ENCODE measurements around the gene MRNIP. TPM values are rescaled to one million over a fixed set of nuclear protein-coding genes. Genes with fewer than 3 reads are reported as not detected.

Gene MRNIP
- total RNA-seq, 1 donor from 2014 or later = 25.7 TPM

DNA sequence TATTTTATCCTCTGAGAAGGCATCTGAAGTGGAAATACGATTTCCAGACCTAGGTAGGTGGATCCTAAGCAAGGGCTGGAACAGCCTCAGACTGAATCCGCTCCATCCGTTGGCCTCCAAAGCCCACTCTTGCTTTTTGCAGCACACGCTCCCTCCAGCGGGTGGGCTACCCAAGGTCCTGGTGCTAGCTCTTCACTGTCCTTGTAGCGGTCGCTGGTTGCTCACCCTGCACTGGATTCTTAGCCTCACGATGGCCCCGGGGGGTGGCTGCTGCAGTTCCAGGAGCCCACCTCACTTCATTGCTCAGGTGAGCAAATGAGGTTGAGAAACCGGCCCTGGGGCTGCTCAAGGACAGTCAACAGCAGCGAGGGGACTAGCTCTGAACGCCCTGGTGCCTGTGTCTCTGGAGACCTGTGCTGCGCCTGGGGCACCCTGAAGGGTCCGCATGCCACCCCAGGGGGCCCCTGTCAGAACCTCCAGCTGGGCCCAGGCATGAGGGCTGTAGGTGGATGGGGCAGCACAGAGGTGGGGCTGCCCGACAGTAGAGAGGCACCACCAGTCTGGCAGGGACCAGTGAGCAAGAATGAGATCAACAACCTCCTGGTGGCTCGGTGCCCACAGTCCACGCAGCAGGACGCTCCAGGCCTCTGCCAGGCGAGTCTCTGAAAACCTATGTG, 56.3 kb downstream of the MRNIP start:
- no peak for DNase-seq

DNA sequence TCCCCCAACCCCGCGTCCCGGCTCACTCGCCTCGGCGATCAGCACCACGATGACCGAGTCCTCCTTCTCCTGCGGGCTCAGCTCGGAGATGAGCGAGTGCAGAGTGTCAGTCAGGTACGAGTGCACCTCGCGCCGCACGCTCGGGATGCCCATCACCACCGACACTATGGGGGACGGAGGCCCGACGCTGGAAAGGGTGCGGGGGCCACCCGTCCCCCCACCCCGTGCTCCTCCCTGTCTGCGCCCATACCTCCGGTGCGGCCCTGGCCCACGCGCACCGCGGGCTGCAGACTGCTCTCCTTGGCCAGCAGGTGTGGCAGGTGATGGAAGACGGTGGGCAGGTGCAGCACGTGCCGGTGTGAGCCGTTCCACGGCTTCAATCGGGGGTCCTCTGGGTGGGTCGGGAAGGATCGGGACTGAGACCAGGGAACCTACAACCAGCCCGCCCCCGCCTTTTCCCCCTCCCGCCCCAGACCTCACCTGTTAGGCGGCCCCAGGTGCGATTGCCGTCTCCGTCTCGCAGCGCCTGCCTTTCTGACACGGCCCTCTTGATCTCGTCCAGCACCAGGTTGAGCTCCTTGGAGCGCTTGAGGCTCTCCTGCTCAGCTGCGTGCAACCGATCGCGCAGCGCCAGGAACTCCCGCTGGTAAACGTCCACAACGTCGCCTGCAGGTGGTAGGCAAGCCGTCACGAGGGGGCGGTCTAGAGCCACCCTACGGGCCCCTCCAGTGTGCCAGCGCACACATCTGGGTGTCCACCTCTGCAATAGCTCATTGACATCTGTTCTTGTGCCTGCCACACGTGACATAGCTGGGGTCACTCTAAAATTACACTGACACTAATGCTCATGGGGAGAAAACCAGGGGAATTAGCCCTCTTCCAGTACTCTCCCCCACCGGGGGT, 57.1 kb downstream of the MRNIP start:
- no peak for DNase-seq

DNA sequence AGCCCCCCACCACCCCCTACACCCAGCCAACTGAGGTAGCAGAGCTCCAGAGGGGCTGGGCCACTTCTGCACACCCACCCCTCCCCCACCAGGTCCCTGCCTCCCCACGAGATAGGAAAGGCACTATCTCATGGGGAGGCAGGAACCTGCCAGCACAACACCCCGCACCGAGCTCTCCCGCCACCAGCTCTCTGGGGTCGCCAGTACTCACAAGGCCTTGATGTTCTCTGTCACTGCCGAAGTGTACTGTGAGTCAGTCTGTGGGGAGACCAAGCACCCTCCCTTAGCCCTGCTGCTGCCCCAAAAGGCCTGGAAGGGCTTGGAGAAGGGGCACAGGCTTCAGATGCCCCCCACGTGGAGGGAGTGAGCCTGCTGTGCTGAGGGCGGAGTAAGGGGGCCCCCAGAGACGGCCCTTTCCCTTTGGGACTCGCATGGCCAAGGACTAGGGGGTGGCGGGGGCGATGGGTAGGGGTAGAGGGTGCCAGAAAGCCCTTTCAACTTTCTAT, 57.9 kb downstream of the MRNIP start:
- DNase-seq = no peak

DNA sequence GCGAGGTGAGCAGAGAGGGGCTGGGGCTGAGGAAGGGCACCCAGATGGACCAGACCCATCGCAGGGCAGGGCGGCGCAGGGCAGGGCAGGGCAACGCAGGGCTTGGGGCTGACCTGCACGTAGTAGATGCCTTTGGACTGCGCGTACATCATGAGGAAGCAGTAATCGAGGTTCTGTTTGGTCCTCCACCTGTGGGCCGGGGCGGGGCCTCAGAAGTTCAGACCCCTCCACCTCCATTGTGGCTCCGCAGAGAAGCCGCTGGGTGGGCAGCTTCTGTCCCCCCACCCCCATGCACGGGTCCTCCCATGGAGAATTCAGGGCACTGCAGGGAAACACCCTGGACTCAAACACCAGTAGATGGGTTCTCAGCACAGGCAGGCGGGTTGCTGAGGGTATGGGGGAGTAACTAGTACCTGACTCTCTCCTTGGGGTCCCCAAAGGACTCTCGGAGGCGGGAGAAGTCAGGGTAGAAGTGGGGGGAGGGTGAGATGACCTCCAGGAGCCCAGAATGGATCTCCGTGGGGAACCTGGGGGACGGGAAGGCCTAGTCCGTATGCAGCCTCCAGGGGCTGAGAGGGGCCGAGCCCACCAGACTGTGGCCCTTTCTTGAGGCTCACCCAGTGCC, 58.4 kb downstream of the MRNIP start:
- DNase-seq = no peak

DNA sequence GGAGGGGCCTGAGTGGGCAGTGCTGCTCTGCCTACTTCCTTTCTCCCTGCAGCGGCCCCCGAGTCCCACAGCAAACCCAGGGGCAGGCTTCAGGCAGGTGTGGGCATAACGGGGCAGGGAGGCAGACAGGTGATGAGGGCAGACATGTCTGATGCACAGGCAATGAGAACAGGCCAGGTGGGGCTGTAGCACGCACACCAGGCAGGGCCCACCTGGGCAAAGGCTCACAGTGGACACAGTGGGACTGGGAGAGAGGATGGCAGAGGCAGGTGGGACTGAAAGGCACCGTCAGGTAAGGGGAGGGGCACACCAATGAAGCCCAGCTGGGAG, 59.0 kb downstream of the MRNIP start:
- no peak for DNase-seq

DNA sequence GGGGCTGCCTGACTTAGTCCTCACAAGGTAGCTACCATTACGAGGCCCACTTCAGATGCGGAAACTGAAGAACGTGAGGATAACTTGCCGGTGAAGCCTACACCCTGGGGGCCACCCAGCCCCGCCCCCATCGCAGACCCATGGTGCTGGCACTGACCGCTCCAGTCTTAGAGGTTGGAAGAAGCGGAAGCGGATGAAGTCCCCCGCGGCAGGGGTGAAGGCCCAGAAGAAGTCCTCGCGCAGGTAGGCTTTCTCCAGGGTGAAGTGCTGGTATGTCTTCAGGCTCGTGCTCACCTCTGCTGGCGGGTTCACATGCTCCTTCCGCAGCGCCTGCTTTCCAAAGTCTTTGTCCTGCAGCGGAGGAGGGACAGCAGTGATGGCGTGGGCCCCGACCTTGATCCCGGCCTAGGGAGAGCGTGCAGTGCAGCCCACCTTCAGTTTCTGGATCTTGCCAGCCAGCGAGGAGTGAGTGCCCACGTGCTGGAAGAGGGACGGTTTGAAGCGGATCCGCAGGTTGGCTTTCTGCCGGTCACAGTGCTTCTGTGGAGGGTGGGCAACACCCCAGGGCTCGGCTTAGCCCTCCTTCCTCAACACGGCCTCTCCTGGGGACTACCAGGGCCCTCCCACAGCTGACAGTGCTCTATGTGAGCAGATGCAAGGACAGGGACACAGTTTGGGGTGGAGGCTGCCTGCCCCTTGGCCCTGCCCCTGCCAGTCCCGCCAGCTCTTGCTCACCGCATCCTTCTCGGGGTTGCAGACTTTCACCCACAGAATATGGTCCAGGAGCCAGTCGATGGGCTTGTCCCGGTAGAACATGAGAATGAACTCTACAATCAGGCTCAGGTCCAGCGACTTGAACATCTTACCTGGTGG, 59.6 kb downstream of the MRNIP start:
- DNase-seq = no peak

DNA sequence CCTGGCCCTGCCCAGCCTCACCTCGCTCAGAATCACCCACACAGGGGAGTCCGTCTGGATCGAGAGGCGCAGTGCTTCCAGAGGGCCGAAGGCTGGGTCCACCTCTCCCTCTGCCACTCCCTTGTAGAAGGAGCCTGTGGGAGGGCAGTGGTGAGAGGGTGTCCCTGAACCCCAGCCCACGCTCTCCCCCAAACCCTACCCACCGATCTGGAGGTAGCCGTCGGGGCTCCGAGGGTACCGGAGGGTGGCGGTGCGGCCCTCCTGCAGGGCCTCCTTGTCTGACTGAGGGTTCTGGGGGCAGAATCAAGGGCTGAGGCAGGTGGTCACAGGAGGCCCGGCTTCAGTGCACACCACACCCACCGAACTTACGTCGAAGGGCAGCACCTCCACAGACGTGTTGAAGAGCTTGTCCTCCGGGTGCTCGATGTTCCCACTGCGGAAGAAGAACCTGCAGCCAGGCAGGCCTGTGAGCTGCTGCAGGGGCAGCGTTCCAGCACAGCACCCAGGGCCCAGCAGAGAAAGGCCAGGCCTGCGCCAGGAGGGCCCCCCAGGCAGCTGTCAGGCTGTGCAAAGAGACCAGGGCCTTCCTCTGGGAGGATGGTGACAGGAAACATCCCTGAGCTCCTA, 60.4 kb downstream of the MRNIP start:
- DNase-seq = no peak

DNA sequence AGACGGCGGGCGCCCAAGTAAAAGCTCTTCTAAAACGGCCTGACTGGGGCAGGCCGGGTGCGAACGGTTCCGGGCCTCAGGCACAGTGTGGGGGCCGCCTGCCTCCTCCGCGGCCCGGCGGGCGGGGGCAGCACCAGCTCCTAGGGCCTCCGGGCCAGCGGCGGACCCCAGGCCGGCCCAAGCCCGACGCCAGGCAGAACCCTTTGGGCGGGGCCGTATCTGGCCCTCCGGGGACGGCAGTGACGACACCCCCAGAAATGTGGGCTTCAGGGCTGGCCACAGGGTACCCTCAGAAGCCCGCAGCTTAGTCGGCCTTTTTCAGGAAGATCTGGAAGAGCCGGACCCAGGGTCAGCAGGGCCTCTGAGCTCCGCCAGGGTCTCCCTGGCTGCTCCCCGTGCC, 60.9 kb downstream of the MRNIP start:
- no peak for DNase-seq

DNA sequence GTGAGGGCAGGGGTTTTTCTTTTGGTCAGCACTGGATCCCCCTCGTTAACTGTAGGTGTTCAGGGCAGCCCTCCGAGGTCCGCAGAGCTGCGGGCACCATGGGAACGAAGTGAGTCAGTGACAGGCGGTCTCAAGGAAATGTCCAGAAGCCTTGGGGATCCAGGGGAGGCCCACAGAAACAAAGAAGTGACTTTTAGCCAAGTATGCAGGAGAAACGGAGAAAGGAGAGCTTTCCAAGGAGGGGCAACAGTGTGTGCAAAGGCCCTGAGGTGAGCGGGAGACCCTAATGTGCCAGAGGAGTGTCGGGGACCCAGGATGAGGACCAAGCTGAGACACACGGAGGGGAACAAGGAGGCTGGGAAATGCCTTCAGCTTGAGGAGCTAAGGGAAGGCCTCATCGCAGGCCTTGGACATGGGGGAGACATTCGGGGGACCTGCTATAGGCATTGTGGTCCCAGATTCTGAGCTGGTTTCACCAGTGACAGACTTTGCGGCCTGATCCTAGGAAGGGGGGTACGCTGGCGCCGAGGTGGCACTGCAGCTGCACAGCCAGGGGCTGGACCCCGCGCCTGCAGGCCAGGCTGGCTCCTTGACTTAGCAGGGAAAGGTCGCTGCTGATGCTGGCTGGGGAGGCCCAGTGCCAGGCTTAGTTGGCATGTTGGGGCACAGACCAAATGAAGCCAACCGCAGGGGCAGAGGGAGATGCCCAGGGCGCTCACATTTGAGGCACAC, 61.6 kb downstream of the MRNIP start:
- DNase-seq = no peak

DNA sequence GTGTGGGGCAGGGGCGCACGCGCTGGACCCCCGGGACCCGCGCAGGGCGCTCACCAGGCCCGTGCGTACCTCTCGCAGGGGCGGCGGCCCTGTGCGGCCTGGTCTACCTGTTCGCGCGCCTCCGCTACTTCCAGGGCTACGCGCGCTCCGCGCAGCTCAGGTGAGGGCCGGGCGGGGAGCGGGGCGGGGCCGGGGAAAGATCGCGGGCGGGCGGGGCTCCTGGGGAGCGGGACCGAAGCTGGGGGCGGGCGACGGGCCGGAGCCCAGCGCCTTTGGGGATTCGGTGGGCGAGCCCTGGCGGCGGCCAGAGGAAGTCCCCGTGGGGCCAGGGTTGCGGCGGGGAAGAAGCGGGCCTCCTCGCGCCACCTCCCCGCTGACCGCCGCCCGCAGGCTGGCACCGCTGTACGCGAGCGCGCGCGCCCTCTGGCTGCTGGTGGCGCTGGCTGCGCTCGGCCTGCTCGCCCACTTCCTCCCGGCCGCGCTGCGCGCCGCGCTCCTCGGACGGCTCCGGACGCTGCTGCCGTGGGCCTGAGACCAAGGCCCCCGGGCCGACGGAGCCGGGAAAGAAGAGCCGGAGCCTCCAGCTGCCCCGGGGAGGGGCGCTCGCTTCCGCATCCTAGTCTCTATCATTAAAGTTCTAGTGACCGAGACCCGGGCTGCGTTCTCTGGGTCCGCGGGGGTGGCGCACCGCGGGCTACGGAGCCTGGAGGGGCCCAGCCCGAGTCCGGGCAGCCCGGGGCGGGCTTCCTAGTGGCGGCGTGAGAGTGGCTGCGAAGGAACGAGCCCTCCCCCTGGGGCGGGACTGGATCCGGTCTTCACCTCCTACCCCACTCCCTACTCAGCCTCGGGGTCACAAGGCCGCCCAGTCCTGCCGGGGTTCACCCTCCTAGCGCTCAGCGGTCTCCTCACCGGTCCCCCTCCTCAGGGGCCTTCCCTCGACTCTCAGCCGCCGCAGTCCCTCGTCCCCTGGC, 62.5 kb downstream of the MRNIP start:
- peak; percentile 56 for DNase-seq

DNA sequence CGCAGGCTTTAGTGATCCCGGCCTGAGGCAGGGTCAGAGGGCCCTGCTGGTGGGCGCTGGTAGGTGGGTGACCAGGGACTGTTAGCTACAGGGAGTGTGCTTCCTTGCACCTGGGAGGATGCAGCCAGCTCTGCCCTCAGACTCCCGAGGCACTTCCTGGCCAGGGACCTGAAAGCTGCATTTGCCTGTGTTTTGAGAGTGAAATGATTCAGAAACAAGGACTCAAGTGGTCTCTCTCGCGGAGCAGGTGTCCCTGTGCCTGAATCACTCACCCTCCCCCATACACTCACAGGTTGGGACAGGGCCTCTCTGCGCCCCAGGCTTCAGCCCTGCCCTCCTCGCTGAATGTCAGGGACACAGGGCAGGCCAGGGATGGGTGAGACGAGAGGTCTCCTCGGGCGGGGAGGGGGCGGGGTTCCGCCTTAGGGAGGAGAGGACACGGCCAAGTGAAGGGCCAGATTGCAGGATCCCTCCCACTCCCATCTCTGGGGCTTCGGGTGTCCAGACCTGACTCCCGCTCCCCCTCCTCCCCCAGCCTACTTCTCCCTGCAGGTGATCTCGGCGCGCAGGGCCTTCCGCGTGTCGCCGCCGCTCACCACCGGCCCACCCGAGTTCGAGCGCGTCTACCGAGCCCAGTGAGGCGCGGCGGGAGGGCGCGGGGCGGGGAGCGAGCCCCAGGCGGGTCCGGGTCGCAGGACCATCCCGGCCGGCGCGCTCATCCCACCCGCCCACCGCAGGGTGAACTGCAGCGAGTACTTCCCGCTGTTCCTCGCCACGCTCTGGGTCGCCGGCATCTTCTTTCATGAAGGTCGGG, 63.4 kb downstream of the MRNIP start:
- DNase-seq = no peak

DNA sequence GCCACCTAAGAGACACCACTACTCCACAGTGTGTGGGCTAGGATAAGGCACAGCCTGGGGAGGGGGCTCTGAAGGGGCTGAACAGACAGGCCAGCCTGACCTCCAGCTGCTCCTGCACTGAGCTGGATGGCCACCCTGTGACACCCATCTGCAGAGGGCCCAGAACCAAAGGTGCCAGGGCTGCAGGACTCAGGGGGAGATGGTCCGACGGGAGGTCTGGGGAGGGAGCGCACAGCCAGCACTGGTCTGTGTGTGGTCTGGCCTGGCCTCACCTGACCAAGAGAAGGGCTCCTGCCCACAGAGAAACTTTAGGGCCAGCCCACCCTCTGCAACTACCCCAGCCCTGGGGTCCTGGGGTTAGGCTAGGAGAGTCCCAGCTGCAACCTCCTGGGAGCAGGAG, 64.0 kb downstream of the MRNIP start:
- DNase-seq = no peak

DNA sequence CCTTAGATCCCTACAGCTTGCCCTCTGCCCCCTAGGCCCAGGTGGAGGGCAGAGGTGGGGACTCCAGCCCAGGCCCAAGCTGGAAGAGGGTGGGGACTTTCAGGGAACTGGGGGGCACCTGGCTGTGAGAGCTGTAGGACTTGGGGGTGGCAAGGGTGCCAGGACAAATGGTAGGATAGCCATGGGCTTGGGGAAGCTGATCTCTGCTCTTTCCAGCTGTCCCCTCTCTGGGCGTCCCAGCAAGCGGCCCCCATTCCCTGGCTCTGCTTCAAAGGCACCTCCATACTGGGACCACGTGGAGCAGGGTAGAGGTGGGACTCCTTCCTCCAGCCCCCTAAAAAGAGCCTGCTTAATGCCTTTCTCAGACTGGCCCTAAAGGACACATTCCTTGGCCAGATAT, 64.4 kb downstream of the MRNIP start:
- DNase-seq = no peak

DNA sequence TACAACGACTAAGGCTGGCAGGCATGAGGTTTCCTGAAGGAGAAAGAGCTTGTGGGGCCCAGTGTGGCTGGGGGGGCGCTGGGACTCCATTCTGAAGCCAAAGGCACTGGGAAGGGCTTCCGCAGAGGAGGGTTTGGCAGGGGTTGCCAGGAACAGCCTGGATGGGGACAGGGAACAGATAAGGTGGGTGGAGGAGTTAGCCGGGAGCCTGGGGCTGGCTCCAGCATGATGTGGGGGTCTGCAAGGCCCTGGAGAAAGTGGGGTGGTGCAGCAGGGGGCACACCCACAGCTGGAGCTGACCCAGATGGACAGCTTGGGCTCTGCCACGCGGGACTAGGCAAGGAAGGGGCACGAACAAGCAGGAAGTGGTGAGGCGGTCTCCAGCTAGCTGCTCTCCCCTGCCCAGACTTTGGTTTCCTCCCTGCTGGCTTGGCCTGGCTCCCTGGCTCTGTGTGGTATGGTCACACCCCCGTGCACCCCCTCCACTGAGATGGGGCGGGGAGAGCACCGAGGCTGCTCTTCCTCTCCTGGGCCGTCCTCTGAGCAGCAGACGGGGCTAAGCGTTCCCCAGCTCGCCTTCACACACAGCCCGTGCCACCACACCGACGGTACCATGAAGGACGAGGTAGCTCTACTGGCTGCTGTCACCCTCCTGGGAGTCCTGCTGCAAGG, 65.0 kb downstream of the MRNIP start, which contains the start of gene LTC4S:
Gene LTC4S, plus strand, starts transcription at position 519 of the 672 bp plus-strand sequence. Its CDS starts 95 bp downstream, at position 614.
- DNase-seq = peak; percentile 28

DNA sequence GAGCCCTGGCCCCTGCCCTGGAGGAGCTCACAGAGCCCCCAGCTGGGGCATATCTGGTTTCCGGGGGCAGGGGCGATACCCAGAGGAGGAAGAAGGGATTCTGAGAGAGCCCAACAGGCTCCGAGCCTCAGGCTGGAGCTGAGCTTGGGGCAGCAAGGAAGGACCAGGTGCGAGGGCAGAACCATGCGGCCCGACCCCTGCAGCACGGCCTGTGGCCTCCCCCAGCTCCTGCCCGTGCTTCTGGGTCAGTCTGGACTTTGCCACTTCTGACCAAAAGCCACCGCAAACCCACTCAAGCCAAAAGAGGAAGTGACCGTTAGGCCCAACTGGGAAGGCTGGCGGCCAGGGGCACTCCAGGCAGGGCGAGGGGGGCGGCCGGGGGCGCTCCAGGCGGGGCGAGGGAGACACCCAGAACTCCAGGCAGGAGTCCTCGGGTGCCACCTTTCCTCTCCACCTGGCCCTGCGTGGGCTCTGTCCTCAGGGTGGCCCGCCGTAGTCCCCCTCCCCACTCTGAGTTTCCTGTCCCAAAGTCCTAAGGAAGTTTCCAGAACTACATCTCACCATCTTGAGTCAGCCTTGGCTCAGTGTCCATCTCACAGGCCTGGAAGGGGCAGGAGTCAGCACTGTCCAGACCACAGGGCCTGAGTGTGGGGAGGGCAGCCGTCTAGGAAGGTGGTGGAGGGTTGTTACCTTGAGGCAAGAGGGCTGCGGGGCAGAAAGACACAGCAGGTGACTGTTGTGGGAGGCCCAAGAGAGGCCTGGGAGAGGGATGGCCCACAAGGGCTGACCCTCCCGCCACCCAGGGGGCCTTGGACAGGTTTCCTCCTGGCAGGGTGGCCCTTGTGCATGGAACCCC, 65.8 kb downstream of the MRNIP start:
- DNase-seq = no peak

DNA sequence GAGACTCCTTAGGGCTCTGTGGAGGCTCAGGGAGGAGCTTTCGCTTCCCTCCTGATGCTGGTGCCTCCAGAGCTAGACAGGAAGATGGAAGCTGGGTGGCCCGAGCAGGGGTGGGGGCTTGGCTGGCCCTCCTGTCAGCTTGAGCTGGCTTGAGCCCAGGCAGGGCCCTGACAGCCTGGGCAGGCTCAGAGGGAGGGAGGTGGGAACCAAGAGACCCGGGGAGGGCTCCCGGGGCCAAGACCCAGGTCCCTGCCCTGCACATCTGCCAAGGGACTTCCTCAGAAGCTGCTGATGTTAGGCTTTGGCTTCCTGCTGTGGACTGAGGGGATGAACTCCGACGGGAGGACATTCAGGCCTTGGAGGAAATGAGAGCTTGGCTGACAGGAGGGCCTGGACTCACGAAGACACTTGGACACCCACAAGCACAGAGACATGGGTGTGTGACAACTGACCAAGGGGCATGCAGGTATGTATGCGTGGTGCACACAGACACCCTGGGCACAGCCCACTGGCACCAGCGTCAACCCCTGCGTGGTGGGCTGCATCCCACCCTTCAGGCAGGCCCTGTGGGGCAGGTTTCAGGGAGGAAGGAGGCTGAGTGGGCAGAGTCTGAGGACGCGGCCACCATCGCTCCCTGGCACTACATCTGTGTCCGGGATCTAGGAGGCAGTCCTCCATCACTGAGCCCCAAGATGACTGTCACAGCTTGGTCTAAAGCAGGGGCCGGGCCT, 66.6 kb downstream of the MRNIP start:
- no peak for DNase-seq

Measured in skin of body (tissue), 2 donors.